IPS-15b (cell line): ENCODE measurements around the gene ZP3.
"Not testable (repeated sequence)": the region's sequence is repeated elsewhere in the genome, so short reads cannot be mapped to it uniquely, and the experiment has no call there.

Experiments
- H3K27me3 ChIP-seq: one replicate; pipeline ENCODE4 v1.6.1; 2013; ENCODE audit warnings: low read length; ENCODE audit not compliant: control insufficient read depth, insufficient read depth
- H3K36me3 ChIP-seq: one replicate; pipeline ENCODE4 v1.6.1; 2013; ENCODE audit warnings: low read length; ENCODE audit not compliant: control insufficient read depth, insufficient read depth
- H3K4me1 ChIP-seq: one replicate; pipeline ENCODE4 v1.6.1; 2013; ENCODE audit warnings: mild to moderate bottlenecking, low read length; ENCODE audit not compliant: control insufficient read depth, insufficient read depth
- H3K4me3 ChIP-seq: one replicate; pipeline ENCODE4 v1.5.1; 2013; ENCODE audit warnings: low read depth, low read length
- H3K9ac ChIP-seq: one replicate; pipeline ENCODE4 v1.6.1; 2013; ENCODE audit warnings: low read depth, mild to moderate bottlenecking, low read length
- H3K9me3 ChIP-seq: one replicate; pipeline ENCODE4 v1.6.1; 2013; ENCODE audit warnings: mild to moderate bottlenecking, low read length; ENCODE audit not compliant: control insufficient read depth, insufficient read depth

ZP3 gene

GRCh38 chr7:76424413-76425111 is at the start of gene ZP3:
ZP3 (plus strand) TSS chr7:76424950; CDS start chr7:76424965, 15 bp downstream.
- H3K9ac ChIP-seq = no peak within 1 kb of the TSS
- no peak within 1 kb of the TSS for H3K4me3 ChIP-seq
- no peaks in the 10 kb centered on the region for H3K36me3 ChIP-seq
- peaks cover 3% of the 10 kb centered on the region for H3K4me1 ChIP-seq
- no peaks in the 10 kb centered on the region for H3K27me3 ChIP-seq
- H3K9me3 ChIP-seq = no peaks in the 10 kb centered on the region

- Histone ChIP-seq H3K4me1 (peaks cover 1% of the 10 kb centered on the region), H3K9me3 (no peaks in the 10 kb centered on the region), H3K27me3 (no peaks in the 10 kb centered on the region), H3K4me3 (no peak overlapping the region), H3K36me3 (no peaks in the 10 kb centered on the region), H3K9ac (no peak overlapping the region)
Observed at GRCh38 chr7:76375251-76375650, 49.5 kb upstream of the ZP3 start.

- Histone ChIP-seq H3K9me3 (no peaks in the 10 kb centered on the region), H3K9ac (no peak overlapping the region), H3K4me3 (no peak overlapping the region), H3K36me3 (no peaks in the 10 kb centered on the region), H3K27me3 (no peaks in the 10 kb centered on the region), H3K4me1 (peaks cover 4% of the 10 kb centered on the region)
Observed at GRCh38 chr7:76377186-76377918, 47.4 kb upstream of the ZP3 start.

- Histone ChIP-seq H3K4me1 (peaks cover 6% of the 10 kb centered on the region), H3K9ac (peak overlapping the region; percentile 26), H3K4me3 (peak overlapping the region; percentile 62)
Observed at GRCh38 chr7:76380623-76380966, 44.2 kb upstream of the ZP3 start.

GRCh38 chr7:76381814-76382213 is 42.9 kb upstream of the ZP3 start:
- no peak overlapping the region for H3K4me3 ChIP-seq
- H3K4me1 ChIP-seq = peaks cover 6% of the 10 kb centered on the region
- no peak overlapping the region for H3K9ac ChIP-seq

More at GRCh38 chr7:76380623-76380966, 44.2 kb upstream of the ZP3 start:
- Histone ChIP-seq H3K27me3 (no peaks in the 10 kb centered on the region), H3K9me3 (no peaks in the 10 kb centered on the region), H3K36me3 (no peaks in the 10 kb centered on the region)

GRCh38 chr7:76383089-76383944 is 41.4 kb upstream of the ZP3 start:
- no peaks in the 10 kb centered on the region for H3K36me3 ChIP-seq
- no peak overlapping the region for H3K4me3 ChIP-seq
- H3K27me3 ChIP-seq = no peaks in the 10 kb centered on the region
- peaks cover 6% of the 10 kb centered on the region for H3K4me1 ChIP-seq
- no peak overlapping the region for H3K9ac ChIP-seq
- H3K9me3 ChIP-seq = no peaks in the 10 kb centered on the region

More at GRCh38 chr7:76381814-76382213, 42.9 kb upstream of the ZP3 start:
- no peaks in the 10 kb centered on the region for H3K27me3 ChIP-seq
- no peaks in the 10 kb centered on the region for H3K36me3 ChIP-seq
- H3K9me3 ChIP-seq = no peaks in the 10 kb centered on the region

- Histone ChIP-seq H3K36me3 (peaks cover 2% of the 10 kb centered on the region), H3K9ac (no peak overlapping the region), H3K4me3 (no peak overlapping the region), H3K4me1 (peaks cover 4% of the 10 kb centered on the region), H3K27me3 (no peaks in the 10 kb centered on the region), H3K9me3 (no peaks in the 10 kb centered on the region)
Observed at GRCh38 chr7:76386691-76387260, 38.0 kb upstream of the ZP3 start.

- H3K27me3 ChIP-seq, H3K9ac ChIP-seq, H3K4me1 ChIP-seq, H3K9me3 ChIP-seq, H3K4me3 ChIP-seq, H3K36me3 ChIP-seq: not testable (repeated sequence)
Observed at GRCh38 chr7:76387789-76388188, 37.0 kb upstream of the ZP3 start.

GRCh38 chr7:76390092-76390491 is 34.7 kb upstream of the ZP3 start:
- Histone ChIP-seq H3K9ac (no peak overlapping the region), H3K36me3 (peaks cover 2% of the 10 kb centered on the region), H3K27me3 (no peaks in the 10 kb centered on the region), H3K4me3 (no peak overlapping the region), H3K9me3 (no peaks in the 10 kb centered on the region), H3K4me1 (peaks cover 4% of the 10 kb centered on the region)

- Histone ChIP-seq H3K4me1 (peaks cover 10% of the 10 kb centered on the region), H3K27me3 (no peaks in the 10 kb centered on the region), H3K9ac (peak overlapping the region; percentile 54), H3K9me3 (no peaks in the 10 kb centered on the region), H3K36me3 (peaks cover 2% of the 10 kb centered on the region), H3K4me3 (peak overlapping the region; percentile 50)
Observed at GRCh38 chr7:76392531-76393115, 32.1 kb upstream of the ZP3 start.
